Epithelial cell of proximal tubule (primary cell): Measurements from ENCODE around the gene DENND1A. TPM values are rescaled to one million over a fixed set of nuclear protein-coding genes. Genes with fewer than 3 reads are reported as not detected.
"Not testable (repeated sequence)": the region's sequence is repeated elsewhere in the genome, so short reads cannot be mapped to it uniquely, and the experiment has no call there.

ENCODE experiments used
- DNase-seq: peaks from one replicate; pipeline ENCODE4 v3.0.0-alpha.2; 2011; ENCODE audit warnings: low read depth
- H3K4me3 ChIP-seq: 2 replicates; pipeline ENCODE4 v1.5.1; 2011; ENCODE audit warnings: low read depth, mild to moderate bottlenecking, low read length
- CTCF ChIP-seq: conservative IDR thresholded peaks from 2 replicates; pipeline ENCODE4 v1.5.1; 2012; ENCODE audit warnings: low read depth, mild to moderate bottlenecking, low read length
- total RNA-seq: library from RNA; depleted of rRNA; stranded (reverse); fragments of >200 nt; gene quantifications from 2 replicates; pipeline ENCODE4 v1.2.3, GENCODE V29; 2015

DENND1A gene
- total RNA-seq, 1 donor from 2014 or later, result 26.6 TPM

- TF ChIP-seq CTCF, result no peak
- DNase-seq, result no peak
- H3K4me3 ChIP-seq, result no peak overlapping the region
Observed at GRCh38 chr9:123335986-123336329, 594.0 kb downstream of the DENND1A start.

DNA sequence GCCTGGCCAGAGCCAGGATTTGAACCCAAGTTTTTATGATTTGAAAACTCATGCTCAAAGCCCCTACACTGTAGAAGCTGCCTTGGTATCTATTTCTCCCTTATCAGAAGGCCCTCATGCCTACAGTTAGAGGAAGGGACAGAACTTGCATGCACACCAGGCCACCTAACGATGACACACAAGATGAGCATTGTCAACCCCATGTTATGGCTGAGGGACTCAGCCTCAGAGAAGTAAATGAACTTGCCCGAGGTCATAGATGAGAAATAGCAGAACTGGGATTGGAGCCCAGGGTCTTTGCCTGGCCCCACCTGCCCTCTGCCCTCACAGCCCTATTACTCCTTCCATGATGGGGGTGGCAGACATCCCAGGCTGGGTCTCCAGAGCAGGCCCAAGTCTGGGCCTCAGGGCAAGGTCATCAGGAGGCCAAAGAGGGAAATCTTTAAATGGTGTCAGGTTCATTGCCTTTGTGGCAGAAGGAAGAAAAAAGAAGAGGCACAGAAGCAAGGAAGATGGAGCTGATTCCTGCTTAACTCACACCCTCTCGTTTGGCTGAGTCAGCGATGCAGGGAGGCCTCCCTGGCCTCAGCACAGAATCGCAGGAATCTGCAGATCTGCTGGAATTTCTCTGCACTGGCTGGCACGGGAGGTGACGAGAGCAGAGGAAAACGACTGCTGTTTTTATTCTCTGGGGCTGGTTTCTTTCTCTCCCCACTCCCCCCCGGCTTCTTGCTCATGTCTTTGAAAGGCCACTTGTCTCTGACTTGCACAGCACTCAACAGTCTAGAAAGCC is 594.5 kb downstream of the DENND1A start:
- no peak for TF ChIP-seq CTCF
- H3K4me3 ChIP-seq, result no peak overlapping the region
- DNase-seq, result no peak

DNA sequence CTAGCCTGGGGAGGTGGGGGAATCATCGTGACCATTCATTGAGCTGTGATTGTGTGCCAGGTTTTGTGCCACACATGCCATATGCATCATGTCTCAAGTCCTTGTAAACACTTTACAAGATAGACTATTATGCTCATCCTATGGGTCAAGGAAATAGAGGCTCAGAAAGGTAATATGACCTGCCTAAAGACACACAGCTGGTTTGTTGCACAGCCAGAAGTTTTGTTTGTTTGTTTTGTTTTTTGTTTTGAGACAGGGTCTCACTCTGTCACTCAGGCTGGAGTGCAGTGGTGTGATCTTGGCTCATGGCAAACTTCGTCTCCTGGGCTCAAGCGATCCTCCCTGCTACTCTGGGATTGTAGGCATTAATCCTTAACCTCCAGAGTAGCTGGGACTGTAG is 595.3 kb downstream of the DENND1A start:
- no peak for TF ChIP-seq CTCF
- H3K4me3 ChIP-seq, result no peak overlapping the region
- DNase-seq, result no peak

DNA sequence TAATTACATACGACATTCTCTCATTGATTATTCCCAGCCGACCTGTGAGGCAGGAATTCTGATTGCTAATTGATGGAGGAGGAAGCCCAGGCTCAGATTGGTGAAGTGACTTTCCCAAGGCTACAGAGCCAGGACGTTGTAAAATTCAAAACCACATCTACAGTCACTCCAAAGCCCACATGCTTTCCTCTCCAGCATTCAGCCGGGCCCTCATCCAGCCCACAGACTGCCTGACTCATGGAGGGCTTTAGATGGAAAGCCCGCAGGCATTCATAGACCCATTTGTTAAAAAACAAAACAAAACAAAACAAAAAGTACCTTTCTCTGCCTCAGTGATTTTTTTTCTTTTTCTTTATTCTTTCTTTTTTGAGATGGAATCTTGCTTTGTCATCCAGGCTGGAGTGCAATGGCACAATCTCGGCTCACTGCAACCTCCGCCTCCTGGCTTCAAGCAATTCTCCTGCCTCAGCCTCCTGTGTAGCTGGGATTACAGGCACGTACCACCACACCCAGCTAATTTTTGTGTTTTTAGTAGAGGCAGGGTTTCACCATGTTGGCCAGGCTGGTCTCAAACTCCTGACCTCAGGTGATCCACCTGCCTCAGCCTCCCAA is 596.8 kb downstream of the DENND1A start:
- DNase-seq, H3K4me3 ChIP-seq: not testable (repeated sequence)

GRCh38 chr9:123331346-123332060 is 598.4 kb downstream of the DENND1A start:
- TF ChIP-seq CTCF, result no peak
- no peak for DNase-seq
- H3K4me3 ChIP-seq, result no peak overlapping the region

Other genes with a start within 250 kb of the DENND1A start
- not detected in 2 replicates for gene LHX2, start 81.6 kb upstream of the DENND1A start, total RNA-seq